Liver (tissue), 9 donors: ENCODE data around the gene TNS3. TPM values are rescaled to one million over a fixed set of nuclear protein-coding genes. Genes with fewer than 3 reads are reported as not detected.

Experiments
- DNase-seq: peaks from one replicate; pipeline ENCODE4 v3.0.0-alpha.2; 2017; ENCODE audit warnings: low spot score
- H3K27ac ChIP-seq, 2 donors: one replicate each; pipeline ENCODE4 v1.7.0; 2013; ENCODE audit warnings: inconsistent platforms in 2 of 2, low read length in 2 of 2, control low read depth in 1 of 2, low read depth in 1 of 2, mild to moderate bottlenecking in 1 of 2
- H3K27me3 ChIP-seq, 4 donors: one replicate each; pipeline versions ENCODE4 v1.6.1 to v1.7.0; 2013; ENCODE audit warnings: low read length in 3 of 4, inconsistent platforms in 1 of 4, mild to moderate bottlenecking in 1 of 4, moderate library complexity in 1 of 4; ENCODE audit not compliant: control insufficient read depth in 4 of 4, insufficient read depth in 4 of 4
- H3K36me3 ChIP-seq, 4 donors: one replicate each; pipeline versions ENCODE4 v1.6.1 to v1.7.0; 2013; ENCODE audit warnings: low read length in 3 of 4, mild to moderate bottlenecking in 3 of 4, low read depth in 1 of 4, moderate library complexity in 1 of 4; ENCODE audit not compliant: control insufficient read depth in 4 of 4, insufficient read depth in 3 of 4
- H3K4me1 ChIP-seq, 4 donors: one replicate each; pipeline versions ENCODE4 v1.6.1 to v1.7.0; 2013; ENCODE audit warnings: low read length in 3 of 4, mild to moderate bottlenecking in 3 of 4, moderate library complexity in 1 of 4; ENCODE audit not compliant: control insufficient read depth in 4 of 4, insufficient read depth in 4 of 4
- H3K4me3 ChIP-seq, 3 donors: one replicate each; pipeline versions ENCODE4 v1.6.1 to v1.7.0; 2013; ENCODE audit warnings: low read length in 3 of 3, control low read depth in 1 of 3, low read depth in 1 of 3, mild to moderate bottlenecking in 1 of 3
- H3K9ac ChIP-seq, 2 donors: one replicate each; pipeline ENCODE4 v1.7.0; 2013; ENCODE audit warnings: low read length in 2 of 2, mild to moderate bottlenecking in 2 of 2, moderate library complexity in 2 of 2, control low read depth in 1 of 2, low read depth in 1 of 2
- H3K9me3 ChIP-seq, 4 donors: one replicate each; pipeline versions ENCODE4 v1.6.1 to v1.7.0; 2013; ENCODE audit warnings: low read length in 3 of 4; ENCODE audit not compliant: control insufficient read depth in 4 of 4
- ATF3 ChIP-seq: IDR thresholded peaks from 2 replicates; pipeline ENCODE4 v1.6.1; 2016; ENCODE audit warnings: antibody characterized with exemption
- CTCF ChIP-seq: fragments of 150-350 bp; IDR thresholded peaks from 2 replicates; pipeline ENCODE4 v1.5.1; 2017; ENCODE audit warnings: improper control_type of control experiment, low read depth, low read length; ENCODE audit not compliant: missing input control
- EGR1 ChIP-seq, 2 donors: IDR thresholded peaks; 2 replicates each; pipeline ENCODE4 v1.6.1; 2016 to 2018; ENCODE audit warnings: antibody characterized with exemption in 2 of 2, low read depth in 2 of 2
- FOXA1 ChIP-seq: IDR thresholded peaks from 2 replicates; pipeline ENCODE4 v1.6.1; 2016; ENCODE audit warnings: antibody characterized with exemption
- FOXA2 ChIP-seq: IDR thresholded peaks from 2 replicates; pipeline ENCODE4 v1.6.1; 2016; ENCODE audit warnings: antibody characterized with exemption
- HNF4A ChIP-seq, 2 donors: conservative IDR thresholded peaks; 2 replicates each; pipeline ENCODE4 v1.6.1; 2016; ENCODE audit warnings: antibody characterized with exemption in 2 of 2, mild to moderate bottlenecking in 2 of 2
- HNF4G ChIP-seq: IDR thresholded peaks from 2 replicates; pipeline ENCODE4 v1.6.1; 2016; ENCODE audit warnings: antibody characterized with exemption
- MAX ChIP-seq: IDR thresholded peaks from 2 replicates; pipeline ENCODE4 v1.6.1; 2016; ENCODE audit warnings: antibody characterized with exemption
- NR2F2 ChIP-seq: IDR thresholded peaks from 2 replicates; pipeline ENCODE4 v1.6.1; 2016; ENCODE audit warnings: antibody characterized with exemption
- RAD21 ChIP-seq, 2 donors: IDR thresholded peaks; 2 replicates each; pipeline ENCODE4 v1.6.1; 2016; ENCODE audit warnings: antibody characterized with exemption in 2 of 2, mild to moderate bottlenecking in 2 of 2
- REST ChIP-seq: IDR thresholded peaks from 2 replicates; pipeline ENCODE4 v1.6.1; 2016; ENCODE audit warnings: antibody characterized with exemption, mild to moderate bottlenecking
- RXRA ChIP-seq, 2 donors: IDR thresholded peaks; 2 replicates each; pipeline ENCODE4 v1.6.1; 2017 to 2018; ENCODE audit warnings: antibody characterized with exemption in 2 of 2, mild to moderate bottlenecking in 1 of 2
- SP1 ChIP-seq: IDR thresholded peaks from 2 replicates; pipeline ENCODE4 v1.6.1; 2018; ENCODE audit warnings: antibody characterized with exemption, mild to moderate bottlenecking
- TAF1 ChIP-seq: conservative IDR thresholded peaks from 2 replicates; pipeline ENCODE4 v1.6.1; 2016; ENCODE audit warnings: antibody characterized with exemption, mild to moderate bottlenecking
- YY1 ChIP-seq: IDR thresholded peaks from 2 replicates; pipeline ENCODE4 v1.6.1; 2016; ENCODE audit warnings: antibody characterized with exemption, mild to moderate bottlenecking
- ZBTB33 ChIP-seq: IDR thresholded peaks from 2 replicates; pipeline ENCODE4 v1.6.1; 2016; ENCODE audit warnings: antibody characterized with exemption
- WGBS: extraction: QIAGEN DNeasy Blood & Tissue Kit; methylation state at CpG from one replicate; pipeline ENCODE4 v1.1.7; 2013; 5-methylcytosine and 5-hydroxymethylcytosine counted together
- polyA plus RNA-seq, 2 donors: library from polyadenylated mRNA; stranded (reverse) in 1 of 2; unstranded in 1 of 2; fragments of 200-250 nt in 1 of 2; fragments of >200 nt in 1 of 2; fragmentation: Nextera tagmentation in 1 of 2; extraction: Ambion mirVana in 1 of 2; gene quantifications; one replicate each; pipeline versions ENCODE4 v1.2.1 to v1.2.3, GENCODE V29; 2013 to 2015
- total RNA-seq, 2 donors: library from RNA; depleted of rRNA; stranded (reverse); fragments of >200 nt; gene quantifications; one replicate each; pipeline ENCODE4 v1.2.3, GENCODE V29; 2014
- donor health status: healthy.
- donor health status: healthy.
- donor health status: healthy.
- donor health status: healthy.
- donor health status: healthy.

Gene TNS3
- total and polyA plus RNA-seq, 4 donors, result 16.8 to 100 (median 29.5) TPM

- TF ChIP-seq FOXA1, result no peak
- TF ChIP-seq EGR1 (IDR thresholded peaks at IDR 0.05; ENCODE audit: low read depth in 2 of 2), result no peak
- no peak for TF ChIP-seq ZBTB33
- no peak for TF ChIP-seq RXRA (IDR thresholded peaks at IDR 0.05)
- TF ChIP-seq NR2F2, result no peak
- no peak for TF ChIP-seq YY1
Measured at GRCh38 chr7:47622586-47622945, 40.7 kb upstream of the TNS3 start (continued).

- H3K4me3 ChIP-seq, result no peak overlapping the region
- no peak for DNase-seq
- no peak overlapping the region for H3K9ac ChIP-seq
- H3K36me3 ChIP-seq, result no peaks in the 10 kb centered on the region
- peak overlapping the region in 1 of 2 donors; percentile 38 for H3K27ac ChIP-seq
- H3K27me3 ChIP-seq, result no peaks in the 10 kb centered on the region
- TF ChIP-seq SP1 (no peak), RXRA (IDR thresholded peaks at IDR 0.05) (no peak), TAF1 (no peak), NR2F2 (no peak), MAX (no peak), YY1 (no peak), HNF4G (no peak), CTCF (no peak), EGR1 (IDR thresholded peaks at IDR 0.05; ENCODE audit: low read depth in 2 of 2) (no peak), HNF4A (conservative IDR thresholded peaks at IDR 0.05) (no peak), FOXA1 (no peak), REST (no peak), ATF3 (no peak), RAD21 (IDR thresholded peaks at IDR 0.05) (no peak), FOXA2 (no peak)
- WGBS, result 62% methylated on average over 14 of the region's 14 CpGs
- no peaks in the 10 kb centered on the region for H3K9me3 ChIP-seq
- peaks cover 1 to 18% (median 13%) of the 10 kb centered on the region in 4 donors for H3K4me1 ChIP-seq
Measured at GRCh38 chr7:47621979-47622561, 40.2 kb upstream of the TNS3 start.
